G401.6 (cell line): ENCODE results near the gene MAL.
"Not testable (repeated sequence)": the region's sequence is repeated elsewhere in the genome, so short reads cannot be mapped to it uniquely, and the experiment has no call there.

Experiments
- FAIRE-seq: peaks from 2 replicates; lab custom pipeline; 2012; peaks lifted over from hg19 to GRCh38; lab: Jason Lieb, UNC

Gene MAL

GRCh38 chr2:95034818-95035217 lies 9.3 kb downstream of the MAL start:
- no peak for FAIRE-seq

GRCh38 chr2:95036596-95037383 lies 11.3 kb downstream of the MAL start:
- no peak for FAIRE-seq

GRCh38 chr2:95037384-95037839 lies 11.9 kb downstream of the MAL start:
- FAIRE-seq, result no peak

GRCh38 chr2:95037841-95038585 lies 12.5 kb downstream of the MAL start:
- FAIRE-seq, result not testable (repeated sequence)

- FAIRE-seq, result no peak
Observed at GRCh38 chr2:95038635-95039298, 13.3 kb downstream of the MAL start.

GRCh38 chr2:95039363-95039762 lies 13.9 kb downstream of the MAL start:
- FAIRE-seq, result no peak

- FAIRE-seq, result no peak
Observed at GRCh38 chr2:95039978-95040377, 14.5 kb downstream of the MAL start.

- FAIRE-seq, result no peak
Observed at GRCh38 chr2:95040426-95040825, 14.9 kb downstream of the MAL start.

- FAIRE-seq, result no peak
Observed at GRCh38 chr2:95041060-95041823, 15.7 kb downstream of the MAL start.

GRCh38 chr2:95041824-95042442 lies 16.4 kb downstream of the MAL start:
- no peak for FAIRE-seq

- no peak for FAIRE-seq
Observed at GRCh38 chr2:95042472-95043271, 17.2 kb downstream of the MAL start.

- no peak for FAIRE-seq
Observed at GRCh38 chr2:95043300-95044093, 18.0 kb downstream of the MAL start.

GRCh38 chr2:95044601-95045000 lies 19.1 kb downstream of the MAL start:
- no peak for FAIRE-seq

GRCh38 chr2:95046371-95047112 lies 21.0 kb downstream of the MAL start:
- FAIRE-seq, result no peak

GRCh38 chr2:95047629-95048510 lies 22.4 kb downstream of the MAL start:
- FAIRE-seq, result no peak

- no peak for FAIRE-seq
Observed at GRCh38 chr2:95048825-95049682, 23.5 kb downstream of the MAL start.

GRCh38 chr2:95049683-95049955 lies 24.1 kb downstream of the MAL start:
- FAIRE-seq, result no peak

GRCh38 chr2:95049961-95050360 lies 24.5 kb downstream of the MAL start:
- no peak for FAIRE-seq
